H9 (cell line): ENCODE results near the gene CNOT4. TPM values are rescaled to one million over a fixed set of nuclear protein-coding genes. Genes with fewer than 3 reads are reported as not detected.

ENCODE experiments used
- DNase-seq: peaks from one replicate; pipeline ENCODE4 v3.0.0-alpha.2; 2017
- H2AFZ ChIP-seq: one replicate; pipeline ENCODE4 v1.6.1; 2013; ENCODE audit warnings: mild to moderate bottlenecking, low read length, control low read depth, moderate library complexity
- H2AK5ac ChIP-seq: 2 replicates; pipeline ENCODE4 v1.6.1; 2013; ENCODE audit warnings: low read length, control low read depth, mixed read lengths; ENCODE audit not compliant: insufficient read length
- H2BK120ac ChIP-seq: one replicate; pipeline ENCODE4 v1.6.1; 2013; ENCODE audit warnings: low read depth, mild to moderate bottlenecking, low read length, control low read depth, inconsistent platforms; ENCODE audit not compliant: poor library complexity, severe bottlenecking
- H2BK12ac ChIP-seq: 2 replicates; pipeline ENCODE4 v1.6.1; 2013; ENCODE audit warnings: low read length, control low read depth, mixed read lengths, low read depth; ENCODE audit not compliant: insufficient read length
- H2BK15ac ChIP-seq: 2 replicates; pipeline ENCODE4 v1.6.1; 2013; ENCODE audit warnings: low read depth, low read length, control low read depth
- H2BK20ac ChIP-seq: one replicate; pipeline ENCODE4 v1.6.1; 2013; ENCODE audit warnings: low read depth, mild to moderate bottlenecking, low read length, control low read depth, inconsistent platforms; ENCODE audit not compliant: poor library complexity, severe bottlenecking
- H2BK5ac ChIP-seq: 2 replicates; pipeline ENCODE4 v1.6.1; 2013; ENCODE audit warnings: low read length, control low read depth, mixed read lengths; ENCODE audit not compliant: insufficient read length
- H3K14ac ChIP-seq: 2 replicates; pipeline ENCODE4 v1.6.1; 2013; ENCODE audit warnings: low read length, control low read depth; ENCODE audit not compliant: insufficient read depth
- H3K18ac ChIP-seq: 2 replicates; pipeline ENCODE4 v1.6.1; 2013; ENCODE audit warnings: low read depth, mild to moderate bottlenecking, mixed read lengths, low read length, control low read depth; ENCODE audit not compliant: insufficient read length
- H3K23ac ChIP-seq: 2 replicates; pipeline ENCODE4 v1.6.1; 2013; ENCODE audit warnings: low read length, control low read depth, mixed read lengths, low read depth; ENCODE audit not compliant: insufficient read length
- H3K23me2 ChIP-seq: 2 replicates; pipeline ENCODE4 v1.6.1; 2013; ENCODE audit warnings: low read depth, mild to moderate bottlenecking, mixed read lengths, low read length, control low read depth; ENCODE audit not compliant: insufficient read length, poor library complexity, severe bottlenecking
- H3K27ac ChIP-seq: 2 replicates; pipeline ENCODE4 v1.5.1; 2013; ENCODE audit warnings: low read length, control low read depth, mixed read lengths, low read depth; ENCODE audit not compliant: insufficient read length
- H3K27me3 ChIP-seq: 2 replicates; pipeline ENCODE4 v1.6.1; 2013; ENCODE audit warnings: low read length, control low read depth, inconsistent platforms; ENCODE audit not compliant: insufficient read depth
- H3K4ac ChIP-seq: 2 replicates; pipeline ENCODE4 v1.6.1; 2013; ENCODE audit warnings: low read depth, mild to moderate bottlenecking, control low read depth, inconsistent platforms, low read length, moderate library complexity
- H3K4me1 ChIP-seq: 2 replicates; pipeline ENCODE4 v1.6.1; 2013; ENCODE audit warnings: low read length, control low read depth, inconsistent platforms; ENCODE audit not compliant: insufficient read depth
- H3K4me2 ChIP-seq: 2 replicates; pipeline ENCODE4 v1.6.1; 2013; ENCODE audit warnings: low read length, control low read depth, mixed read lengths; ENCODE audit not compliant: insufficient read length, insufficient read depth
- H3K56ac ChIP-seq: 2 replicates; pipeline ENCODE4 v1.6.1; 2013; ENCODE audit warnings: low read depth, mild to moderate bottlenecking, mixed read lengths, low read length, control low read depth; ENCODE audit not compliant: insufficient read length
- H3K79me1 ChIP-seq: 2 replicates; pipeline ENCODE4 v1.6.1; 2013; ENCODE audit warnings: low read depth, mild to moderate bottlenecking, moderate library complexity, low read length, control low read depth, inconsistent platforms; ENCODE audit not compliant: insufficient read depth, poor library complexity, severe bottlenecking
- H3K79me2 ChIP-seq: 2 replicates; pipeline ENCODE4 v1.6.1; 2013; ENCODE audit warnings: low read length, control low read depth, inconsistent platforms; ENCODE audit not compliant: insufficient read depth
- H3K9ac ChIP-seq: 2 replicates; pipeline ENCODE4 v1.6.1; 2013; ENCODE audit warnings: low read length, control low read depth, mixed read lengths; ENCODE audit not compliant: insufficient read length; ENCODE audit errors: extremely low read depth
- H3K9me3 ChIP-seq: one replicate; pipeline ENCODE4 v1.6.1; 2013; ENCODE audit warnings: low read depth, low read length, inconsistent platforms; ENCODE audit not compliant: control insufficient read depth
- H3T11ph ChIP-seq: one replicate; pipeline ENCODE4 v1.6.1; 2013; ENCODE audit warnings: mild to moderate bottlenecking, low read length, control low read depth, inconsistent platforms
- H4K20me1 ChIP-seq: one replicate; pipeline ENCODE4 v1.6.1; 2013; ENCODE audit not compliant: control insufficient read depth, insufficient read length, insufficient read depth
- H4K5ac ChIP-seq: 2 replicates; pipeline ENCODE4 v1.6.1; 2013; ENCODE audit warnings: low read depth, mild to moderate bottlenecking, mixed read lengths, low read length, control low read depth; ENCODE audit not compliant: insufficient read length
- H4K8ac ChIP-seq: replicated peaks from 2 replicates; pipeline ENCODE4 v1.6.1; 2013; ENCODE audit warnings: low read length, control low read depth, mixed read lengths, low read depth; ENCODE audit not compliant: insufficient read length
- H4K91ac ChIP-seq: 2 replicates; pipeline ENCODE4 v1.6.1; 2013; ENCODE audit warnings: low read depth, mild to moderate bottlenecking, moderate library complexity, mixed read lengths, low read length, control low read depth; ENCODE audit not compliant: insufficient read length
- H3K27ac Mint-ChIP-seq, 3 experiments: 2 replicates in 2 of 3; 3 replicates in 1 of 3; pipeline ENCODE4 v1.8.0; 2020 to 2021; ENCODE audit warnings: mixed read lengths in 3 of 3, mild to moderate bottlenecking in 1 of 3, moderate library complexity in 1 of 3
- H3K27me3 Mint-ChIP-seq: 2 replicates; pipeline ENCODE4 v1.8.0; 2021; ENCODE audit warnings: low read depth, mild to moderate bottlenecking, moderate library complexity, mixed read lengths
- H3K36me3 Mint-ChIP-seq, 3 experiments: 2 replicates in 2 of 3; 3 replicates in 1 of 3; pipeline ENCODE4 v1.8.0; 2020 to 2021; ENCODE audit warnings: low read depth in 3 of 3, mixed read lengths in 3 of 3; ENCODE audit not compliant: insufficient read depth in 1 of 3
- H3K4me1 Mint-ChIP-seq, 2 experiments: 2 replicates each; pipeline ENCODE4 v1.8.0; 2020; ENCODE audit warnings: mixed read lengths in 2 of 2
- H3K4me3 Mint-ChIP-seq, 2 experiments: 2 replicates in 1 of 2; 3 replicates in 1 of 2; pipeline ENCODE4 v1.8.0; 2020 to 2021; ENCODE audit warnings: mild to moderate bottlenecking in 2 of 2, mixed read lengths in 2 of 2, moderate library complexity in 1 of 2
- H3K9me3 Mint-ChIP-seq, 2 experiments: 2 replicates in 1 of 2; 3 replicates in 1 of 2; pipeline ENCODE4 v1.8.0; 2020; ENCODE audit warnings: mild to moderate bottlenecking in 2 of 2, mixed read lengths in 2 of 2, moderate library complexity in 1 of 2
- WGBS: extraction: QIAGEN DNeasy Blood & Tissue Kit; methylation state at CpG from one replicate; pipeline ENCODE4 v1.1.7; 2013; ENCODE audit warnings: missing lambda C conversion rate, low lambda C conversion rate, mixed read lengths; ENCODE audit not compliant: insufficient read length; ENCODE audit errors: extremely low coverage; 5-methylcytosine and 5-hydroxymethylcytosine counted together
- total RNA-seq: library from RNA; stranded (reverse); gene quantifications from 2 replicates; pipeline ENCODE4 v1.2.1, GENCODE V29; 2021
- TF ChIP-seq, protein P1 (sequence below): fragments of 200-600 bp; sonication (generic); conservative IDR thresholded peaks from 3 replicates; pipeline ENCODE4 v1.8.0; 2021; ENCODE audit warnings: antibody characterized with exemption, mild to moderate bottlenecking

Gene CNOT4
- total RNA-seq, 1 experiment from 2014 or later, result 27.4 TPM

DNA sequence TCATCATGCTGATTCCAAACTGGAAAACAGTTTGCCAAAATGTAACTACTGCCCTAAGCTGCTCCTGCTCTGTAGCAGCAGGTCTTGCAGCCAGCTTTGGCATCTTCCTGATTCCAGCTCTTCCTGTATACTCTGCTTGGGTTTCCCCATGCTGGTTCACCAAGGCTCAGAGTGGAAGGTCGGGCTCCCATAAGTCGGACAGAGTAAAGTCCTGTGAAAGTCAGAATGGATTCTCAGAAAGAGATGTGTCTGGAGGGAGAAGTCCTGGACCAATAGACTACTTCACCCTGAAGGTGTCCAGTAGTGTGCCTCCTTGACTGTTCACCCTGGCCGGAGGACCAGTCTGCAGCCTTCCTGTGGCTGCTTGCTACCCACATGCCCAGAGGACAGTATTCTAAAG is 182.4 kb downstream of the CNOT4 start:
- Histone ChIP-seq H4K8ac (no peak overlapping the region), H3K4me1 (no peaks in the 10 kb centered on the region), H3K23me2 (no peaks in the 10 kb centered on the region), H3K56ac (no peak overlapping the region), H2BK12ac (no peak overlapping the region), H3K18ac (no peak overlapping the region), H3K4me2 (no peak overlapping the region), H2BK15ac (no peak overlapping the region), H3K14ac (no peak overlapping the region), H4K91ac (no peak overlapping the region), H4K5ac (no peak overlapping the region), H3K9ac (no peak overlapping the region), H4K20me1 (no peaks in the 10 kb centered on the region), H2BK20ac (no peak overlapping the region), H3K23ac (no peak overlapping the region), H2BK120ac (no peak overlapping the region), H2BK5ac (no peak overlapping the region), H2AK5ac (no peak overlapping the region), H3K27me3 (no peaks in the 10 kb centered on the region), H3K27ac (no peak overlapping the region), H3K79me1 (no peaks in the 10 kb centered on the region), H3K4ac (no peak overlapping the region), H3K79me2 (no peaks in the 10 kb centered on the region), H3T11ph (no peak overlapping the region), H3K9me3 (no peaks in the 10 kb centered on the region), H2AFZ (no peak overlapping the region)
- DNase-seq, result no peak
- no CpG with 5 or more reads among the region's 3 CpGs for WGBS
- Mint-ChIP-seq H3K27ac (no peak overlapping the region), H3K4me1 (peaks cover 0 to 3% of the 10 kb centered on the region in 2 experiments; a peak in 1 of 4 replicates), H3K27me3 (peaks cover 1% of the 10 kb centered on the region), H3K36me3 (0 out of 7 replicates have a peak, but pooled peaks cover 0 to 3% (median 0%) of the 10 kb centered on the region in 3 experiments), H3K9me3 (peaks cover 15 to 21% of the 10 kb centered on the region in 2 experiments; a peak in 4 of 5 replicates), H3K4me3 (no peak overlapping the region)
- TF ChIP-seq, protein P1, sequence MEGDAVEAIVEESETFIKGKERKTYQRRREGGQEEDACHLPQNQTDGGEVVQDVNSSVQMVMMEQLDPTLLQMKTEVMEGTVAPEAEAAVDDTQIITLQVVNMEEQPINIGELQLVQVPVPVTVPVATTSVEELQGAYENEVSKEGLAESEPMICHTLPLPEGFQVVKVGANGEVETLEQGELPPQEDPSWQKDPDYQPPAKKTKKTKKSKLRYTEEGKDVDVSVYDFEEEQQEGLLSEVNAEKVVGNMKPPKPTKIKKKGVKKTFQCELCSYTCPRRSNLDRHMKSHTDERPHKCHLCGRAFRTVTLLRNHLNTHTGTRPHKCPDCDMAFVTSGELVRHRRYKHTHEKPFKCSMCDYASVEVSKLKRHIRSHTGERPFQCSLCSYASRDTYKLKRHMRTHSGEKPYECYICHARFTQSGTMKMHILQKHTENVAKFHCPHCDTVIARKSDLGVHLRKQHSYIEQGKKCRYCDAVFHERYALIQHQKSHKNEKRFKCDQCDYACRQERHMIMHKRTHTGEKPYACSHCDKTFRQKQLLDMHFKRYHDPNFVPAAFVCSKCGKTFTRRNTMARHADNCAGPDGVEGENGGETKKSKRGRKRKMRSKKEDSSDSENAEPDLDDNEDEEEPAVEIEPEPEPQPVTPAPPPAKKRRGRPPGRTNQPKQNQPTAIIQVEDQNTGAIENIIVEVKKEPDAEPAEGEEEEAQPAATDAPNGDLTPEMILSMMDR, result no peak
